ENCODE measurements around the gene ANAPC7. TPM values are rescaled to one million over a fixed set of nuclear protein-coding genes. Genes with fewer than 3 reads are reported as not detected.
A peak's percentile ranks its signal among the peaks of the same experiment; 100 is the strongest.

Gene ANAPC7
- total and polyA plus RNA-seq, 2 of the 13 experiments (the other 11 are each of a cell fraction or from before 2014, with no cell fraction given): 40.0 to 69.1 TPM

DNA sequence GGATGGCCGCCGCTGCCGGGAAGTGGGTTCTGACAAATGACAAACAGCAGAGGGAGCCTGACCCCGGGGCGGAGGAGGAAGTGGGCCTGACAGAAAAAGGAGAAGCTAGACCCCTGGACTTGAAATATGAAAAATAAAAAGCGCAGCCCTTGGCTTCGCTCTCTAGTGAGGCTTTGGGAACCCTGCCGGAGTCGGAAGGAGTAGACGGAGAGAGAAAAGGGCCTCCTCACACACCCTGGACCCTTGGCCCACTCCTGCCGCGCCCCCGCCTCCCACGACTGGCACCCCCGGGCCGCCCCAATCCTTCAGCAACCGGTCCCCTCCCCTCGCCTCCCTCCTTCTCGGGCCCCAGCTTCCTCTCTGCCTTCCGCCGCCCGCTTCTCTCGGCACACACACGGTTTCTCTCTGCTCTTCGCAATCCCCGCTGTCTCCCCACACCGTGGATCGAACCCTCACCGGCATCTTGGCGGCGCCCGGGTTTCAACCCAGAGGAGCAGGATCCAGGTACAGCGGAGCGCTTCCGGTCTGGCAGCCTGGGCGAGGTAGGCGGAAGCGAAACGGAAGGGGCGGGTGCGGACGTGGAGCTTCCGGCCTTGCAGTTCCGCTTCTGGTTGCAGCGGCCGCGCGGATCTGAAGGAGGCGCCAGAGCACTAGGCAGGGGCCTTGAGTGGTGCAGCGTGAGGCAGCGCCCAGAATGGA, 46.4 kb upstream of the ANAPC7 start, which contains the start of gene ARPC3 (continued):
- TF ChIP-seq NR0B2 (CRISPR knock-in tag; IDR thresholded peaks at IDR 0.05): no peak
- TF ChIP-seq, protein P1, sequence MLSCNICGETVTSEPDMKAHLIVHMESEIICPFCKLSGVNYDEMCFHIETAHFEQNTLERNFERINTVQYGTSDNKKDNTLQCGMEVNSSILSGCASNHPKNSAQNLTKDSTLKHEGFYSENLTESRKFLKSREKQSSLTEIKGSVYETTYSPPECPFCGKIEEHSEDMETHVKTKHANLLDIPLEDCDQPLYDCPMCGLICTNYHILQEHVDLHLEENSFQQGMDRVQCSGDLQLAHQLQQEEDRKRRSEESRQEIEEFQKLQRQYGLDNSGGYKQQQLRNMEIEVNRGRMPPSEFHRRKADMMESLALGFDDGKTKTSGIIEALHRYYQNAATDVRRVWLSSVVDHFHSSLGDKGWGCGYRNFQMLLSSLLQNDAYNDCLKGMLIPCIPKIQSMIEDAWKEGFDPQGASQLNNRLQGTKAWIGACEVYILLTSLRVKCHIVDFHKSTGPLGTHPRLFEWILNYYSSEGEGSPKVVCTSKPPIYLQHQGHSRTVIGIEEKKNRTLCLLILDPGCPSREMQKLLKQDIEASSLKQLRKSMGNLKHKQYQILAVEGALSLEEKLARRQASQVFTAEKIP (CRISPR knock-in tag; IDR thresholded peaks at IDR 0.05; ENCODE audit: borderline replicate concordance): no peak
- peak; percentile 77; the same call in 1 of the 2 replicates for TF ChIP-seq ZNF264 (CRISPR knock-in tag; IDR thresholded peaks at IDR 0.05)
- TF ChIP-seq ZNF558 (CRISPR knock-in tag; IDR thresholded peaks at IDR 0.05; ENCODE audit: borderline replicate concordance): no peak
- TF ChIP-seq HIC2 (CRISPR knock-in tag; IDR thresholded peaks at IDR 0.05; ENCODE audit: low read depth): no peak
- 0 out of 2 replicates have a peak, but pooled peaks have one; percentile 66 for TF ChIP-seq ZNF354B (CRISPR knock-in tag; IDR thresholded peaks at IDR 0.05)
- TF ChIP-seq, protein P2, sequence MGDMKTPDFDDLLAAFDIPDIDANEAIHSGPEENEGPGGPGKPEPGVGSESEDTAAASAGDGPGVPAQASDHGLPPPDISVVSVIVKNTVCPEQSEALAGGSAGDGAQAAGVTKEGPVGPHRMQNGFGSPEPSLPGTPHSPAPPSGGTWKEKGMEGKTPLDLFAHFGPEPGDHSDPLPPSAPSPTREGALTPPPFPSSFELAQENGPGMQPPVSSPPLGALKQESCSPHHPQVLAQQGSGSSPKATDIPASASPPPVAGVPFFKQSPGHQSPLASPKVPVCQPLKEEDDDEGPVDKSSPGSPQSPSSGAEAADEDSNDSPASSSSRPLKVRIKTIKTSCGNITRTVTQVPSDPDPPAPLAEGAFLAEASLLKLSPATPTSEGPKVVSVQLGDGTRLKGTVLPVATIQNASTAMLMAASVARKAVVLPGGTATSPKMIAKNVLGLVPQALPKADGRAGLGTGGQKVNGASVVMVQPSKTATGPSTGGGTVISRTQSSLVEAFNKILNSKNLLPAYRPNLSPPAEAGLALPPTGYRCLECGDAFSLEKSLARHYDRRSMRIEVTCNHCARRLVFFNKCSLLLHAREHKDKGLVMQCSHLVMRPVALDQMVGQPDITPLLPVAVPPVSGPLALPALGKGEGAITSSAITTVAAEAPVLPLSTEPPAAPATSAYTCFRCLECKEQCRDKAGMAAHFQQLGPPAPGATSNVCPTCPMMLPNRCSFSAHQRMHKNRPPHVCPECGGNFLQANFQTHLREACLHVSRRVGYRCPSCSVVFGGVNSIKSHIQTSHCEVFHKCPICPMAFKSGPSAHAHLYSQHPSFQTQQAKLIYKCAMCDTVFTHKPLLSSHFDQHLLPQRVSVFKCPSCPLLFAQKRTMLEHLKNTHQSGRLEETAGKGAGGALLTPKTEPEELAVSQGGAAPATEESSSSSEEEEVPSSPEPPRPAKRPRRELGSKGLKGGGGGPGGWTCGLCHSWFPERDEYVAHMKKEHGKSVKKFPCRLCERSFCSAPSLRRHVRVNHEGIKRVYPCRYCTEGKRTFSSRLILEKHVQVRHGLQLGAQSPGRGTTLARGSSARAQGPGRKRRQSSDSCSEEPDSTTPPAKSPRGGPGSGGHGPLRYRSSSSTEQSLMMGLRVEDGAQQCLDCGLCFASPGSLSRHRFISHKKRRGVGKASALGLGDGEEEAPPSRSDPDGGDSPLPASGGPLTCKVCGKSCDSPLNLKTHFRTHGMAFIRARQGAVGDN (CRISPR knock-in tag; IDR thresholded peaks at IDR 0.05): peak; percentile 87
- no peak for TF ChIP-seq ZNF124 (CRISPR knock-in tag; IDR thresholded peaks at IDR 0.05)
- TF ChIP-seq ZSCAN20 (CRISPR knock-in tag; IDR thresholded peaks at IDR 0.05; ENCODE audit: borderline replicate concordance): no peak
- TF ChIP-seq GTF2F1 (IDR thresholded peaks at IDR 0.05; ENCODE audit: low read length): no peak
- TF ChIP-seq DR1 (CRISPR knock-in tag; IDR thresholded peaks at IDR 0.05): peak; percentile 67; the same call in 1 of the 2 replicates
- TF ChIP-seq EED (CRISPR knock-in tag; IDR thresholded peaks at IDR 0.05): peak; percentile 51; the same call in 1 of the 2 replicates
- peak; percentile 68; the same call in 1 of the 2 replicates for TF ChIP-seq IRF2 (CRISPR knock-in tag; IDR thresholded peaks at IDR 0.05)
- peak; percentile 35; the same call in 1 of the 2 replicates for TF ChIP-seq NFKB2 (CRISPR knock-in tag; IDR thresholded peaks at IDR 0.05; ENCODE audit: borderline replicate concordance)
- TF ChIP-seq ZSCAN29 (CRISPR knock-in tag; conservative IDR thresholded peaks at IDR 0.05): peak; percentile 19; the same call in 1 of the 2 replicates
- TF ChIP-seq RFX1 (IDR thresholded peaks at IDR 0.05): no peak
- 0 out of 2 replicates have a peak, but pooled peaks have one; percentile 25 for TF ChIP-seq ARNTL (CRISPR knock-in tag; IDR thresholded peaks at IDR 0.05)
- no peak; the same call in 1 of the 2 replicates for TF ChIP-seq MAZ (IDR thresholded peaks at IDR 0.05; ENCODE audit: borderline replicate concordance, low read depth, low read length)
- peak; percentile 82 for TF ChIP-seq MAZ (CRISPR knock-in tag; IDR thresholded peaks at IDR 0.05; ENCODE audit: low read depth)
- no peak for TF ChIP-seq MEIS1 (CRISPR knock-in tag; IDR thresholded peaks at IDR 0.05; ENCODE audit: borderline replicate concordance)
- no peak for TF ChIP-seq ZMAT5 (CRISPR knock-in tag; IDR thresholded peaks at IDR 0.05; ENCODE audit: borderline replicate concordance, low read depth)
- TF ChIP-seq XBP1 (CRISPR knock-in tag; IDR thresholded peaks at IDR 0.05): no peak

Measured in HepG2 (cell line).